Gastroesophageal sphincter (tissue), 4 donors: ENCODE data around the gene VHLL. TPM values are rescaled to one million over a fixed set of nuclear protein-coding genes. Genes with fewer than 3 reads are reported as not detected.

Source experiments
- ATAC-seq: fragments of 150-250 bp; one replicate; pipeline ENCODE4 v1.9.1; 2016; ENCODE audit warnings: mild to moderate bottlenecking, moderate library complexity
- H3K27ac ChIP-seq, 4 donors: fragments of 200-600 bp; sonication (generic) in 3 of 4; 1 replicate in 3 of 4; 2 replicates in 1 of 4; pipeline ENCODE4 v1.5.1; 2016 to 2019
- H3K27me3 ChIP-seq: fragments of 200-600 bp; sonication (generic); one replicate; pipeline ENCODE4 v1.5.1; 2019
- H3K36me3 ChIP-seq, 2 donors: fragments of 200-600 bp; sonication (generic); one replicate each; pipeline ENCODE4 v1.5.1; 2019; ENCODE audit warnings: control low read depth in 1 of 2
- H3K4me1 ChIP-seq, 3 donors: fragments of 200-600 bp; sonication (generic); 1 replicate in 2 of 3; 2 replicates in 1 of 3; pipeline ENCODE4 v1.5.1; 2016 to 2019; ENCODE audit warnings: control low read depth in 2 of 3
- H3K4me3 ChIP-seq, 2 donors: fragments of 200-600 bp; sonication (generic); one replicate each; pipeline ENCODE4 v1.5.1; 2019; ENCODE audit warnings: mild to moderate bottlenecking in 1 of 2, moderate library complexity in 1 of 2
- H3K9me3 ChIP-seq, 3 donors: fragments of 200-600 bp; sonication (generic); one replicate each; pipeline ENCODE4 v1.5.1; 2017 to 2019; ENCODE audit warnings: control low read depth in 2 of 3
- EP300 ChIP-seq: sonication (generic); formaldehyde crosslinking; IDR thresholded peaks from one replicate; pipeline ENCODE4 v1.6.1; 2017; ENCODE audit warnings: antibody characterized with exemption, mild to moderate bottlenecking
- POLR2A ChIP-seq, 2 donors: fragments of 450-650 bp; IDR thresholded peaks; one replicate each; pipeline ENCODE4 v1.6.1; 2017; ENCODE audit warnings: antibody characterized with exemption in 2 of 2, mild to moderate bottlenecking in 2 of 2, moderate library complexity in 1 of 2
- POLR2AphosphoS5 ChIP-seq: sonication (generic); formaldehyde crosslinking; IDR thresholded peaks from one replicate; pipeline ENCODE4 v1.6.1; 2017; ENCODE audit warnings: antibody characterized with exemption
- WGBS, 2 donors: methylation state at CpG; one replicate each; pipeline ENCODE4 v1.1.5; 2018; ENCODE audit warnings: low coverage in 1 of 2; 5-methylcytosine and 5-hydroxymethylcytosine counted together
- total RNA-seq, 4 donors: library from RNA; depleted of rRNA; stranded (reverse); fragments of >200 nt; gene quantifications; one replicate each; pipeline ENCODE4 v1.1.0, GENCODE V29; 2016
- TF ChIP-seq, protein P1 (sequence below), 4 experiments: fragments of 200-600 bp in 2 of 4; fragments of 450-650 bp in 2 of 4; sonication (generic) in 1 of 4; IDR thresholded peaks; one replicate each; pipeline ENCODE4 v1.5.1; 2017 to 2019; ENCODE audit warnings: antibody characterized with exemption in 4 of 4, mild to moderate bottlenecking in 2 of 4, moderate library complexity in 2 of 4

The VHLL gene
- total RNA-seq, 4 donors from 2014 or later, result not detected

- Histone ChIP-seq H3K4me1 (peaks cover 0 to 60% (median 9%) of the 10 kb centered on the region in 3 donors), H3K36me3 (peaks cover 0 to 17% of the 10 kb centered on the region in 2 donors), H3K9me3 (no peaks in the 10 kb centered on the region), H3K27ac (no peak overlapping the region), H3K4me3 (no peak overlapping the region), H3K27me3 (no peaks in the 10 kb centered on the region)
- TF ChIP-seq POLR2AphosphoS5 (no peak), EP300 (no peak), POLR2A (IDR thresholded peaks at IDR 0.05) (no peak)
- TF ChIP-seq, protein P1, sequence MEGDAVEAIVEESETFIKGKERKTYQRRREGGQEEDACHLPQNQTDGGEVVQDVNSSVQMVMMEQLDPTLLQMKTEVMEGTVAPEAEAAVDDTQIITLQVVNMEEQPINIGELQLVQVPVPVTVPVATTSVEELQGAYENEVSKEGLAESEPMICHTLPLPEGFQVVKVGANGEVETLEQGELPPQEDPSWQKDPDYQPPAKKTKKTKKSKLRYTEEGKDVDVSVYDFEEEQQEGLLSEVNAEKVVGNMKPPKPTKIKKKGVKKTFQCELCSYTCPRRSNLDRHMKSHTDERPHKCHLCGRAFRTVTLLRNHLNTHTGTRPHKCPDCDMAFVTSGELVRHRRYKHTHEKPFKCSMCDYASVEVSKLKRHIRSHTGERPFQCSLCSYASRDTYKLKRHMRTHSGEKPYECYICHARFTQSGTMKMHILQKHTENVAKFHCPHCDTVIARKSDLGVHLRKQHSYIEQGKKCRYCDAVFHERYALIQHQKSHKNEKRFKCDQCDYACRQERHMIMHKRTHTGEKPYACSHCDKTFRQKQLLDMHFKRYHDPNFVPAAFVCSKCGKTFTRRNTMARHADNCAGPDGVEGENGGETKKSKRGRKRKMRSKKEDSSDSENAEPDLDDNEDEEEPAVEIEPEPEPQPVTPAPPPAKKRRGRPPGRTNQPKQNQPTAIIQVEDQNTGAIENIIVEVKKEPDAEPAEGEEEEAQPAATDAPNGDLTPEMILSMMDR (IDR thresholded peaks at IDR 0.05), result no peak
- ATAC-seq, result no peak
- WGBS, 2 donors, result no CpG with 5 or more reads among the region's 9 CpGs
Observed at GRCh38 chr1:156293895-156294294, 5.2 kb downstream of the VHLL start.

DNA sequence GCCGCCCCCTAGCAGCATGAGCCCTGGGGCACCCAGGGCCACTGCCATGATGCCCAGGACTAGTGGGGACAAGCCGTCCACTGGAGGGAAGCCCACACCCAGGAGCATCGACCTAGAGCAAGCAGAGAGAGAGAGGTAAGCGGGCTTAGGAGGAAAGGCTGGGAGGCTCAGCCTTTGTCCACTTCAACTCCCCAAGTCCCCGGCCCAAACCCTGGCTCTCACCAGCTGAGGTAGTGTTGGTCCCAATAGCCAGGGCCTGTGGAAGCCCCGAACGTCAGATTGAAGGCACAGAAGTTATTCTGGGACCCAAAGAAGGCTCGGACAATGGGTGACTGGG, 6.0 kb downstream of the VHLL start:
- H3K4me1 ChIP-seq, result peaks cover 0 to 60% (median 9%) of the 10 kb centered on the region in 3 donors
- no peak overlapping the region for H3K27ac ChIP-seq
- no peak for ATAC-seq

GRCh38 chr1:156291226-156292061, 7.7 kb downstream of the VHLL start:
- peak; percentile 95 for ATAC-seq
- TF ChIP-seq EP300, result no peak
- TF ChIP-seq, protein P1 (IDR thresholded peaks at IDR 0.05), result no peak
- TF ChIP-seq POLR2AphosphoS5, result peak; percentile 58
- peak; percentile 20 to 28 for TF ChIP-seq POLR2A (IDR thresholded peaks at IDR 0.05)
- Histone ChIP-seq H3K4me3 (peak overlapping the region; percentile 45 to 53), H3K9me3 (no peaks in the 10 kb centered on the region), H3K36me3 (peaks cover 0 to 23% of the 10 kb centered on the region in 2 donors), H3K27ac (peak overlapping the region; percentile 51 to 93 (median 88)), H3K4me1 (peaks cover 0 to 60% (median 9%) of the 10 kb centered on the region in 3 donors), H3K27me3 (no peaks in the 10 kb centered on the region)
- WGBS, 2 donors, result 7% methylated on average over 14 of the region's 37 CpGs

More for the DNA sequence above, 6.0 kb downstream of the VHLL start:
- TF ChIP-seq EP300 (no peak), POLR2A (IDR thresholded peaks at IDR 0.05) (no peak), POLR2AphosphoS5 (no peak)
- TF ChIP-seq, protein P1 (IDR thresholded peaks at IDR 0.05), result no peak
- no peaks in the 10 kb centered on the region for H3K9me3 ChIP-seq
- peaks cover 0 to 22% of the 10 kb centered on the region in 2 donors for H3K36me3 ChIP-seq
- H3K27me3 ChIP-seq, result no peaks in the 10 kb centered on the region
- 50 to 89% methylated on average over 1 to 5 of the region's 8 CpGs for WGBS, 2 donors
- no peak overlapping the region for H3K4me3 ChIP-seq

DNA sequence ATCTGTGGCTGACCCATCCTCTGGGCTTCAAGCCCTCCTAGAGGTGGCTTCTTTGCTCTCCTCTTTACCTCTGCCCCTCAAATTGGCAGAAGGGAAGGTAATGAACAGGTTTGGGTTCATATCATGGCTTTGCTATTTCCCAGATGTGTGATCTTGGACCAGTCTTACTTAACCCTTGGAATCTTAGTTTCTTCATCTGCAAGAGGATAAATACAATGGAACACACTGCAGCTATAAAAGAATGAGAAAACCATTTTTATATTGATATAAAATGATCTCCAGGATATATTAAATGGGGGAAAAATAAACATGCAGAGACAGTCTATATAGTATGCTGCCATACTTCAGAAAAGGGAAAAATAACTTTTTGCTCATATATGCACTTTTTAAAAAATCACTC, 9.2 kb downstream of the VHLL start:
- Histone ChIP-seq H3K27ac (no peak overlapping the region), H3K4me1 (peaks cover 0 to 47% (median 6%) of the 10 kb centered on the region in 3 donors), H3K9me3 (no peaks in the 10 kb centered on the region), H3K4me3 (no peak overlapping the region), H3K36me3 (peaks cover 0 to 36% of the 10 kb centered on the region in 2 donors), H3K27me3 (no peaks in the 10 kb centered on the region)
- TF ChIP-seq, protein P1 (IDR thresholded peaks at IDR 0.05), result no peak
- TF ChIP-seq POLR2A (IDR thresholded peaks at IDR 0.05) (no peak), EP300 (no peak), POLR2AphosphoS5 (no peak)
- ATAC-seq, result no peak

DNA sequence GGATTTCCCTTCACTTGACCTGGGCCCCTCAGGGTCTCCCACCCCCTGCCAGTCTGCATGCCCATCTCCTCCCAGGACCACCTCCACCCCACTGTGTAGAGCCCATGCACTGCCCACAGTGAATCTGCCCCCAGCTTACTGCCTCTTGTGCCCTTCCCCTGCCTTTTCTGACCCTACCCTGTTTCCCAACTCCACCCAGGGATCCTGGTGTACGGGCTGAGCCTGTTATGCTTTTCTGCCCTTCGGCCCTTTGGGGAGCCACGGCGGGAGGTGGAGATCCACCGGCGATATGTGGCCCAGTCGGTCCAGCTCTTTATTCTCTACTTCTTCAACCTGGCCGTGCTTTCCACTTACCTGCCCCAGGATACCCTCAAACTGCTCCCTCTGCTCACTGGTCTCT, 13.0 kb downstream of the VHLL start:
- no peak for ATAC-seq
- no peaks in the 10 kb centered on the region for H3K9me3 ChIP-seq
- no peak overlapping the region for H3K27ac ChIP-seq
- H3K36me3 ChIP-seq, result peaks cover 0 to 22% of the 10 kb centered on the region in 2 donors
- TF ChIP-seq POLR2A (IDR thresholded peaks at IDR 0.05) (no peak), EP300 (no peak)
- no peaks in the 10 kb centered on the region for H3K27me3 ChIP-seq
- H3K4me3 ChIP-seq, result no peak overlapping the region
- WGBS, 2 donors, result 90 to 95% methylated on average over 6 to 8 of the region's 8 CpGs
- peaks cover 4 to 33% (median 16%) of the 10 kb centered on the region in 3 donors for H3K4me1 ChIP-seq
